AG04449 (cell line): ENCODE data around the gene CACNA2D3.

ENCODE experiments used
- CTCF ChIA-PET: fragments of 350-600 bp; formaldehyde crosslinking; extraction: SDS; loops from one replicate; lab custom pipeline; 2021; ENCODE audit warnings: antibody characterized with exemption; lab: Yijun Ruan, JAX
- POLR2A ChIA-PET: fragments of 400-600, 350-600 bp; formaldehyde crosslinking; extraction: SDS; loops from one replicate; lab custom pipeline; 2020; ENCODE audit warnings: antibody characterized with exemption, inconsistent platforms; lab: Yijun Ruan, JAX
- DNase-seq: peaks from one replicate; pipeline ENCODE4 v3.0.0-alpha.2; 2010; ENCODE audit warnings: low read depth, low spot score
- H3K4me3 ChIP-seq: 2 replicates; pipeline ENCODE4 v1.5.1; 2011; ENCODE audit warnings: low read depth, mild to moderate bottlenecking, control low read depth, low read length
- TF ChIP-seq, protein P1 (sequence below): IDR thresholded peaks from one replicate; pipeline ENCODE4 v1.5.1; 2011; ENCODE audit warnings: mild to moderate bottlenecking, moderate library complexity, low read length, control low read depth, inconsistent platforms; ENCODE audit not compliant: insufficient read depth; ENCODE audit errors: missing control alignments

CACNA2D3 gene

DNA sequence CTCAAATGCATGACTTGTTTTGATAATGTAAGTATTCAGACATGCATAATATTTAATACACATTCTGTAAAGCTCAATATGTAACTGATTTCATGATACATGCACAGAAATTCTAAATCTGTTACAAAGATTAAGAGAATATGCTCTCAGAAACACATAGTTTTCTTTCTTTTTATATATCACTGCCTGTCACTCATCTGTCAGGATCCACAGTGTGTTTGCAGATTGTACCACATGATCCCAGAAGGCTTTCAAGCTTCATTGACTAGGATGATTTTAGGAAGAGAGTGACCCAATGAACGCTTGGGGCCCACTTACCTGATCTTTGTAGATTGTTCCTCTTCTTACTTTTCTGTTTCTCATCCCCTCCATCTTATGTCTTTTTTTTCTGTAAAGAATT is 261.9 kb downstream of the CACNA2D3 start:
- DNase-seq: no peak
- ChIA-PET POLR2A (no interaction called here), CTCF (no interaction called here)
- no peak overlapping the region for H3K4me3 ChIP-seq
- TF ChIP-seq, protein P1, sequence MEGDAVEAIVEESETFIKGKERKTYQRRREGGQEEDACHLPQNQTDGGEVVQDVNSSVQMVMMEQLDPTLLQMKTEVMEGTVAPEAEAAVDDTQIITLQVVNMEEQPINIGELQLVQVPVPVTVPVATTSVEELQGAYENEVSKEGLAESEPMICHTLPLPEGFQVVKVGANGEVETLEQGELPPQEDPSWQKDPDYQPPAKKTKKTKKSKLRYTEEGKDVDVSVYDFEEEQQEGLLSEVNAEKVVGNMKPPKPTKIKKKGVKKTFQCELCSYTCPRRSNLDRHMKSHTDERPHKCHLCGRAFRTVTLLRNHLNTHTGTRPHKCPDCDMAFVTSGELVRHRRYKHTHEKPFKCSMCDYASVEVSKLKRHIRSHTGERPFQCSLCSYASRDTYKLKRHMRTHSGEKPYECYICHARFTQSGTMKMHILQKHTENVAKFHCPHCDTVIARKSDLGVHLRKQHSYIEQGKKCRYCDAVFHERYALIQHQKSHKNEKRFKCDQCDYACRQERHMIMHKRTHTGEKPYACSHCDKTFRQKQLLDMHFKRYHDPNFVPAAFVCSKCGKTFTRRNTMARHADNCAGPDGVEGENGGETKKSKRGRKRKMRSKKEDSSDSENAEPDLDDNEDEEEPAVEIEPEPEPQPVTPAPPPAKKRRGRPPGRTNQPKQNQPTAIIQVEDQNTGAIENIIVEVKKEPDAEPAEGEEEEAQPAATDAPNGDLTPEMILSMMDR: no peak

DNA sequence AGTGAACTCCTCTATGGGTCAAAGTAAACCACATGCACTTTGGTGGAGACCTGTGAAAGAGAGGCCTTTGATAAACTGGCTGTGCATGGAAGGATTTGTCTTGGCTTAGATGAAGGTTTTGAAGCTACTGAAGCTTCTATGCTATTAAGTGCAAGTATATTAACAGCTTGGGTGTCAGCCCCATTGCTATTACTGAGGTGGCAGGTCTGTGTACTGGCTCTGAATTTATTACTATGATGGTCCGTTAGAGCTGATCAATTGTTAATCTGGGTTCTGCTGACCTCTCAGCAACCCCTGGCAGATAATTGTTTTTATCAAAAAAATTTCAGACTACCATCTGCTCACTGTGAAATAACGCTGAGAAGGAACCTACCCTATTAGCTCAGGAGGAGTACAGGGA is 268.2 kb downstream of the CACNA2D3 start:
- CTCF ChIA-PET: no interaction called here
- no peak for DNase-seq
- POLR2A ChIA-PET: no interaction called here
- TF ChIP-seq, protein P1: no peak
- H3K4me3 ChIP-seq: no peak overlapping the region

DNA sequence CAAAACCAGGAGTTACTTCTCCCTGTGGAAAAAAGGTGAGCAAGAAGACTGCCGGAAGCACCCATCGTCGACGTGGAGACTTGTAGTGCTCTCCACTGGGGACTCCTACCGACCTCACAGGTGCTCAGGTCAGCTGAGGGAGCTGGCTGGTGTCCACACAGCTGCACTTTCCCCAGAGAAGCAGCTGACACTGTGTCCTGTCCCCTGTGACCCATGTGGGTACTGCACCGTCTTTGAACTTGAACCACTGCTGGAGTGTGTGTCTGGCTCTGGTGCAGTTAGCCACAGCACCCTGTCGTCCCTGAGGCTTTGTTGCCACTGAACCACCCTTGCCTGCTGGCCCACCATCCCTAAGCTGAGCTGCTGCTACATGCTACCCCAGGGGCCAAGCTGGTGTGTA is 270.8 kb downstream of the CACNA2D3 start:
- ChIA-PET POLR2A (no interaction called here), CTCF (no interaction called here)
- no peak for DNase-seq
- TF ChIP-seq, protein P1: no peak
- no peak overlapping the region for H3K4me3 ChIP-seq

DNA sequence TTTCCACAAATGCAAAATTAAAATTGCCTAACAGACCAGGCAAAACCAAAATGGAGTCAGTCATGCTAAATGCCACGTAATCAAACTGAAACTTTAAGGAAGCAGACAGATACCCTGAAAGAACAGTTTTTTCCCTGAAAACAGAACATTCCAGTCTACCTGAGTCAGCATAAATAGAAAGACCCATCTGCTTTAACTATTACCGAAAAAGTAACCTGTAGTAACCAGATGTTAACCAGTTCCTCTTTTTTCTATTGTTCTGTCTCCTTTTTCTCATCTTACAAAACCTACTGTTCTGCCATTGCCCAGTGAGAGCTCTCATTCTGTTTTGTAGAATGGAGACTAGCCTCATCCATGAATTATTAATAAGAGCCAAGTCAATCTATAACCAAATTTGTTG is 286.0 kb downstream of the CACNA2D3 start:
- H3K4me3 ChIP-seq: no peak overlapping the region
- ChIA-PET POLR2A (no interaction called here), CTCF (no interaction called here)
- TF ChIP-seq, protein P1: no peak
- no peak for DNase-seq

DNA sequence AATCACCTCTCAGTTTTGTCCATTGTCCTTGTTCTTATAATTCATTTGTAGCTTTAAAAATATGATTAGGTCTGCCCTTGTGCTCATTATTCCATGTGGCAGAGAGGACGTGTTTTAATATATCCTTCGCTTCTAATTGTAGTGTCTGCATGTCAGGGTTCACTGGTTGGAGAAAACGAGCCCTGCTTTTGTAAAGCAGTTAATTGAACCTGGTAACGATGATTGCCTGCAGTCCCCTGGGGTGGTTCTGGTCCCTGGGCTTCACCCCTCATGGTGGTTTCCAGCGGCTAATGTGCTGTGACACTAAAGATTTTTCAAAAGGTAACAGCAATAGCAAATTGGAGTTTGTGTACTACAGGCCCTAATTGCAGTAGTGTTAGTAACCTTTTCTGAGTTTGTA is 299.6 kb downstream of the CACNA2D3 start:
- DNase-seq: no peak
- CTCF ChIA-PET: no interaction called here
- no peak overlapping the region for H3K4me3 ChIP-seq
- POLR2A ChIA-PET: no interaction called here
- TF ChIP-seq, protein P1: no peak

DNA sequence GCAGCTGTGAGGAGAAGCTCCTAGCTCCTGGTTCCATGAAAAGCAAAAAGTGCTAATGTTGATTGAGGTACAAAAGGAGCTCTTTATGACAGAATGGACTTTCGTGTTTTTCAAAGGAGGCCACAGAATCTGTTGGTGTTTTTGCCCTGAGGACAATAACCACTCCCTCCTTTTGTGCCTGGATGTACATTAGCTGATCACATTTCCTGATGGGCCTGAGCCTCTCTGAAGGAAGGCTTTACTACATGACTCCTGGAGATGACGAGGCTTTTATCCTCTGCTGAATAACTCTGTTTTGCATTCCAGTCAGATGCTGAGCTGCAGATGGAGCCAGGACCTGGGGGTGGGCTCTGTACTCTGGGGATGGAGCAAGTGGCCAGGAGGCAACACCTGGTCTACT is 301.9 kb downstream of the CACNA2D3 start:
- ChIA-PET POLR2A (no interaction called here), CTCF (interaction anchor here (1.2 kb wide), 1 partner anchor 429 kb away, joined by 3 read pairs; no protein-coding TSS in a partner anchor)
- DNase-seq: no peak
- TF ChIP-seq, protein P1: no peak
- no peak overlapping the region for H3K4me3 ChIP-seq
